Activated naive CD4-positive, alpha-beta T cell treated with anti-CD3 and anti-CD28 coated beads, Interleukin-2, amount 50 U/mL, for 16 hours (primary cell): ENCODE measurements around the gene BBC3.
"Not testable (repeated sequence)": the region's sequence is repeated elsewhere in the genome, so short reads cannot be mapped to it uniquely, and the experiment has no call there.

Source experiments
- DNase-seq: peaks from one replicate; pipeline ENCODE4 v3.0.0-alpha.2; 2020

BBC3 gene

GRCh38 chr19:47257411-47258169 lies 26.6 kb upstream of the BBC3 start:
- no peak for DNase-seq

DNA sequence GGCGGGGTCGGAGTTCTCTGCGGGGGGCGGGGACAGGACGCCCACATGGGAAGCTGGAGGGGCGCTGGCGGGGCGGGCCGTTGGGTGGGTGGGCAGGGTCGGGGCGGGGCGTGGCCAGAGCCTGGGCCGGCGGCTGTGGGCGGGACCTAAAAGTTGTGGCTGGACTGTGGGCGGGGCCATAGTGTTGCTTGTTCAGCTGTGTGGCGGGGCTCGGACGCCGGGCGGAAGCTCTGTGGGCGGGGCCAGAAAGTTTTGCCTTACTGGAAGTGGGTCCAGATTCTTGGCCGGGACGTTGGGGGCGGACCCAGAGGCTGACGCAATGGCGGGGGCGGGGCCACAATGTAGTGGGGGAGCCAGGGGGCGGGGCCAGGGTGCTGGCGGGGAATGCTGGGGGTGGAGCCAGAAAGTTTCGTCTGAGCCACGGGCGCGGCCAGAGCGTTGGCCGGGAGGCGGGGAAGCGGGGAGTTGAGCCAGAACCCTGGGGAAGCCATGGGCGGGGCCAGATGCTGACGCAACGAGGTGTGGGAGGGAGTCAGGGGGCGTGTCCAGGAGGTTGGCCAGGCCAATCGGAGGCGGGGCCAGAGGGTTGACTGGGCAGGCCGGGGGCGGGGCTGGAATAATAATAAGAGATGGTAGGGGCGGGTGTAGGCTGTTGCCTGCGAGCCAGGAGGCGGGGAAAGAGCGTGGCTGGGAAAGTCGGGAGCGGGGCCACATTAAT lies 25.9 kb upstream of the BBC3 start:
- peak; percentile 99 for DNase-seq

- DNase-seq = peak; percentile 96
Observed at GRCh38 chr19:47255879-47256692, 25.1 kb upstream of the BBC3 start, which contains the start of gene CCDC9. CCDC9 (plus strand) TSS chr19:47256525; CDS start chr19:47258401, 1,876 bp downstream.

GRCh38 chr19:47253970-47254369 lies 23.0 kb upstream of the BBC3 start:
- DNase-seq = no peak

- DNase-seq = no peak
Observed at GRCh38 chr19:47253467-47253881, 22.5 kb upstream of the BBC3 start.

GRCh38 chr19:47253016-47253415 lies 22.0 kb upstream of the BBC3 start:
- not testable (repeated sequence) for DNase-seq

GRCh38 chr19:47247308-47247990 lies 16.4 kb upstream of the BBC3 start:
- DNase-seq = peak; percentile 78

DNA sequence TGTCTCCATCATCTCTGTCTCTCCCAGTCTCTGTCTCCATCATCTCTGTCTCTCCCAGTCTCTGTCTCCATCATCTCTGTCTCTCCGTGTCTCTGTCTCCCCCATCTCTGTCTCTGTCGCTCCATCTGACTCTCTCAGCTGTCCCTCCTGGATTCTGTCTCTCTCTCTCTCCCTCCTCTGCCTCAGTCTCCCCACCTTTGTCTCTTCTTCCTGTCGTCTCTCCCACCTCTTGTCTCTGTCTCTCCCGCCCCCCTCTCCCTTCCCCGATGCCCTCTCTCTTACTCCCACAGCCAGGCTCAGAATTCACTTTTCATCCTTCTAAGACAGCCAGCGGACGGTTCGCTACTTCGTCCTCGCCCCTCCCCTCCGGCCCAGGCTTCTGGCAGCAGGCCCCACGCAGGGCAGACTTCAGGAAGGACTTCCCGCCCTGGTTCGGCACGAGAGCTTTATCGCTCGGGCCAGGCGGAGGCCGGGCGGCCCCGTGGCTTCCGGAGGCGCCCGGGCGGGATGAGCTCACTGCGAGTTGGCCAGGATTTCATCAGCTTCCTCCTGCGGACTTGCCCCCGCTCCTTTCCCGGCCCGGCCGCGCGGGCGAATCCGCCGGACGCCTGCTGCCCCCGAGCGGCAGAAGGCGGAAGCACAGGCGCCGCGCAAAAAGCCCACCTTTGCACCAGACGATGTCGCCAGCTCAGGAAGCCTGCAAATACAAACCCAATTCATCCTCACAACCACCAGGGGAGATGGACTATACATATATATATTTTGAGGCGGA lies 13.0 kb upstream of the BBC3 start:
- peak; percentile 91 for DNase-seq

GRCh38 chr19:47243364-47243775 lies 12.4 kb upstream of the BBC3 start:
- DNase-seq = no peak

DNA sequence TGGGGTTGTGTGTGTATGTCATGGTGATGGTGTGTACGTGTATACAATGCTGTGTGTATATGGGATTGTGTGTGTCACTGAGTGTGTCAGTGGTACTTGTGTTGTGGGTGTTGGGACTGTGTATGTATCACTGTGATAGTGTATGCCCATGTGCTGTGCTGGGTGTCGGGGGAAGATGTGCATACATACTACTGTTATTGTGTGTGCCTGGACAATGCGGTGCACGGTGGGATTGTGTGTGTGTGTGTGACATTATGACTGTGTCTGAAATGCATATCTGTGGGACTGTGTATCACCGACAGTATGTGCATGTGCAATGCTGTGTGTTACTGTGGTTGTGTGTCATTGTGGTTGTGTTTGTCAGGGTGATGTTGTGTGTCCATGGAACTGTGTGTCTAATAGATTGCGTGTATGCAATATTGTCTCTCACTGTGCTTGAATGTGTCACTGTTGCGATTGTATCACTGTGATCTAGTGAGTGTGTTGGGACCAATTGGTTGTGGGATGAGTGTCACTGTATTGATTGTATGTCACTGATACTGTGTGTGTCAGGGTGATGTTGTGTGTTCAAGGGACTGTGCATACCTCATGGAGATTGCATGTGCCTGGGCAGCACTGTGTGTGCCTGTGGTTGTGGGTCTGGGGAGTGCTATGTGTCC lies 11.0 kb upstream of the BBC3 start:
- no peak for DNase-seq

DNA sequence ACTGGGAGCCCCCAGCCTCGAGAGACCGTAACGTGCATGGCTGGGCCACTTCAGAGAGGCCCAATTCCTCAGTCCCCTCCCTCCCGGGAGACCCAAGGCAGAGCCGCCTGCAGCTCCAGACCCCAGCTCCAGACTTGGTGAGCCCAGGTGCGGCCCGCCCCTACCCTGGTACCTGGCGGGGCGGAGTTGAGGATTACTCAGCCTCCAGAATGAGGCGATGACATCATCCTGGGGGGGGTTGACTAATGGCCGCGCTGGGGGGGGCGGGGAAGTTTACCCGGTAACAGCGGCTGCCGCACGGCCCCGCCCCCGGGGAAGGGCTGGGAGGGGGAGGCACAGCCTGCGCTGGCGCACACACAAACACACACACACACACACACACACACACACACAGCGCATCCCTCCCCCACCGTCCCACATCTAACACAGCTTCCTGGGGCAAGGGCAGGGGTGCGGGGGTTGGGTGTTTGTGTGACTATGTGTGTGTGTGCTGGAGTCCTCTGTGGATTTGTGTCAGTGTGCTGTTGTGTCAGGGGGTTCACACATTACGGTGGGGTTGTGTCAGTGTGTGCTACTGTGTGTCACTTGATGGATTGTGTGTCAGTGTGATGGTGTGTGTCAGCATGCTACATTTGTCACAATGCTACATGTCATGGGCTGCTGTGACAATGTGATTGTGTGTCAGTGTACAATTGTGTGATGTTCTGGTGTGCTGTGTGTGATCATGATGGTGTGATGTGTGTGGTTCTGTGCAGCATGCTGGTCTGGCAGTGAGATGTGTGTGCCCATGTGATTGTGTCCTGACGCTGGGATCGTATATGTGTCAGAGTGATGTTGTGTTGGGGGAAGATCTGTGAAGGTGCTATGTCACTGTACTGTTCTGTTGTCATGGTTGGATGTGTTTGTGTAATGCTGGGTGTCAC lies 10.3 kb upstream of the BBC3 start:
- peak; percentile 90 for DNase-seq

- DNase-seq = no peak
Observed at GRCh38 chr19:47240556-47240955, 9.6 kb upstream of the BBC3 start.

DNA sequence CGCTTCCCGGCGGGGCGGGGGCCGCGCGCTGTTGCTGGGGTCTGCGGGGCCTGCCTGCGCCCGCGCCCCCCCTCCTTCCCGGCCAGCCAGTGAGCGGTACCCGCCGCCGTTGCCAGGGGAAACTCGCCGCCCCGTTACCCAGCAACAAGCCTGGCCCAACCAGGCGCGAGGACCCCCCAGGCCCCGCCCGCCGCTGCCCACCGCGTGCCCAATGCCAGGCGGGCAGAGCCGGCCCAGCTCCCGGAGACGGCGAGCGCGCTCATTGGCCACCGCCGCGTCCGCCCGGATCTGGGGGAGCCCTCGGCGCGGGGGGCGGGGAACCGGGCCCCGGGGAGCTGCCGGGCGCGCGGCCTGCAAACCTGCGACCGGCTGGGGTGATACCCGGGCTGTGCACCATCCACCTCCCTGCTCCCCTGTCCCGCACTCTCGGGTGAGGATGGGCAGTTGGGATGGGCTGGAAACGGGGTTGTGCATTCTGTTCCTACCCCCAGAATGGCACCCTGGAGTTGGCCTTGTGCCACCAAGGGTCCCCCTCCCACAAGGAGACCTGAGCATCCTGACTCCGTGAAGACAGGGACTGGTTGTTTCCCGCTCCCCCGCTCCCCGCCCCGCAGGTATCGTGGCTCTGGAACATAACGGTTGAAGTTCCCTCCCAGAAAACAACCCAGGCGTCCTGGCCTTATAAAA lies 8.8 kb upstream of the BBC3 start:
- DNase-seq = peak; percentile 48

- DNase-seq = no peak
Observed at GRCh38 chr19:47239152-47239551, 8.2 kb upstream of the BBC3 start.

- no peak for DNase-seq
Observed at GRCh38 chr19:47236072-47236675, 5.2 kb upstream of the BBC3 start.

GRCh38 chr19:47232422-47233211 lies 1.6 kb upstream of the BBC3 start:
- no peak for DNase-seq

DNA sequence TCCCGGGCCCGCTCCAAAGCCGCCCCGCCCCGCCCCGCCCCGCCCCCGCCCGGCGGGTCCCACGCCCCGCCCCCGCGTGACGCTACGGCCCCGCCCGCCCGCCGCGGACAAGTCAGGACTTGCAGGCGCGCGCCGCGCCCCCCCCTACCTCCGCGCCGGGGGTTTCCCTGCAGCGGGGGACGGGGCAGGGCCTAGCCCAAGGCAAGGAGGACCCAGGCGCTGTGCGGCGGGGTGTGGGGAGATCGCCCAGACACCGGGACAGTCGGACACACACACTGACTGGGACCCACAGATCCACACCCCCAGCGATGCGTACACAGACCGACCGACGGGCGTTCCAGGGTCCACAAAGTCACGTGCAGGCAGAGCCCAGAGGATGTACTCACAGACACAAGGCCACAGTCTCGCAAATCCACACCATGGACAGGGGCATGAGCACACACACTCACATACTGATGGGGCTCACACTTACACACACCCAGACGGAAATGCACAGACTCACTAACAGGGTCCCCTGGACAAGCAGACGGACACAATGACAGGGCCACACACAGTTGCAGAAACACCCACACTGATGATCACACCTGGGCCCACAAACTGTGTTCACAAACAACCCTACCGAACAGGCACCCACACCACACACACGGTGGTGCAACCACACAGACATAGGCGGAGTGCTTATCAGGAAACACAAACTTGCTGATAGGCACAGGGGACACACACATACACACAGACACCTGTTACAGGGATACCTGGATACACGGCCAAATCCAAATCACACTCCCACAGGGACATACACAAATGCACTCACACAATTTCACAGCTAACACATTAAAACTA lies 436 bp upstream of the BBC3 start:
- peak; percentile 91 for DNase-seq
